Middle frontal gyrus (tissue), 1 donor: ENCODE data around the gene HS3ST6.
"Not testable (repeated sequence)": the region's sequence is repeated elsewhere in the genome, so short reads cannot be mapped to it uniquely, and the experiment has no call there.

Source experiments
- DNase-seq: peaks from one replicate; pipeline ENCODE4 v3.0.0-alpha.2; 2015; ENCODE audit warnings: low spot score; ENCODE audit errors: extremely low spot score

Gene HS3ST6

GRCh38 chr16:1929105-1929504 lies 10.9 kb upstream of the HS3ST6 start:
- no peak for DNase-seq

GRCh38 chr16:1926271-1926670 lies 8.1 kb upstream of the HS3ST6 start:
- DNase-seq = no peak

- DNase-seq = no peak
Measured at GRCh38 chr16:1924095-1924494, 5.9 kb upstream of the HS3ST6 start.

DNA sequence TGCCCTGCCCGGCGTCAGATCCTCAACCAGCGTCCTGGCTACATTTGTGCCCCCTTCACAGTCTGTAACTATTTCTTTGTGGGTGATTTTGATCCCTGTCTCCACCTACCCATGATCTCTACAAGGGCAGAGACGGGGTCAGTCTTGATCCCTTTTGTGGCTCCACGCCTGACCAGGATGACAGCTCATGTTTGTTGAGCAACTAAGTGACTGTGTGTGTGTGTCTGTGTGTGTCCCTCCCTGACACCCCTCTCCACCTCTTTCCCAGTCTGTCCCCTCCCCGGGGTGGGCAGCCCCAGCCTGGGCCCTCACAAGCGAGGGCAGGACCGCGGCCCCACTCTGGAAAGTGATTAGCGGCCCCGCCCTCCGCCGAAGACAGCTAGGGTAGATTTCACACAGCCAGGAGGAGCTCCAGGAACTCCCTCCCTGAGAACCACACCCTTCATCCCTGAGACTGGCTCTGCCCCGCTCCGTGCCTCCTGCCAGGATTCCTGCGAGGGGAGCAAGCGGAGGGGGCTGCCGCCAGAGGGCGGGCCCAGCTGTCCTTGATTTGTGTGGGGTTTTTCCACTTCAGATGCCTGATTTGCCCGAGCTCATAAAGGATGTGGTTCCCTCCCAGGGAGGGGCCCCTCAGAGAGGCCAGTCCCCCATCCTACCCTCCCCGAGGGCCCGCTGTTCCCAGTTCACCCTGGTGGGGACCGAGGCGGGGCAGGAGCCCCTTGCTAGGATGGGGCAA lies 5.3 kb upstream of the HS3ST6 start:
- DNase-seq = no peak

GRCh38 chr16:1922357-1922756 lies 4.1 kb upstream of the HS3ST6 start:
- DNase-seq = no peak

GRCh38 chr16:1920727-1921171 lies 2.5 kb upstream of the HS3ST6 start:
- DNase-seq = no peak

GRCh38 chr16:1920122-1920521 lies 1.9 kb upstream of the HS3ST6 start:
- not testable (repeated sequence) for DNase-seq

- DNase-seq = no peak
Measured at GRCh38 chr16:1919327-1919998, 1.2 kb upstream of the HS3ST6 start.

DNA sequence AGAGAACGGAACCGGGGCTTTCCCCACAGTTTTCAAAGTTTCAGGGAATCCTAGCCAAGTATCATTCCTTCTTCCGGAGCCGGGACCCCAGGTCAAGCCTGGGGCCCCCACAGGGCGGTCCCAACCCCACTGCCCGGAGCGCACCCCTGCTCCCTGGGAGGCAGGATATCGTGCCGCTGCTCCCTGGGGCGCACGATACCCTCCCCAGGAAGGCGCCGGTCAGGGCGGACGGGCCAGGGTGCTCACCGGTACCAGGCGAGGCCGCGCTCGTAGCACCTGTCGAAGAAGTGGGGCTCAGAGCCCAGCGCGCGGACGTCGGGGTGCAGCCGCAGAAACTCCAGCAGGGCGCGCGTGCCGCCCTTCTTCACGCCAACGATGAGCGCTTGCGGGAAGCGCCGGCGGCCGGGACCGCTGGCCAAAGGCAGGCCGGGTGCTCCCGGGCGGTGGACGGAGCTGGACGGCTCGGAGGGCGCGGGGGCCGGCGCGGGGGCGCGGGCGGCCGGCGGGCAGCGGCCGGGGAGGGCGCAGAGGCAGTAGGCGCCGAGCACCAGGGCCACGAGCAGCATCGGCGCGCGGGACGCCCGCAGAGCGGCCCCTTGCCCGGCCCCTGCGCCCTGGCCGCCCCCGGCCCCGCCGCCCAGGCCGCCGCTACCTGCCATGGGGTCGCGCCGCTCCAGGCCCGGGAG lies 407 bp downstream of the HS3ST6 start:
- no peak for DNase-seq

DNA sequence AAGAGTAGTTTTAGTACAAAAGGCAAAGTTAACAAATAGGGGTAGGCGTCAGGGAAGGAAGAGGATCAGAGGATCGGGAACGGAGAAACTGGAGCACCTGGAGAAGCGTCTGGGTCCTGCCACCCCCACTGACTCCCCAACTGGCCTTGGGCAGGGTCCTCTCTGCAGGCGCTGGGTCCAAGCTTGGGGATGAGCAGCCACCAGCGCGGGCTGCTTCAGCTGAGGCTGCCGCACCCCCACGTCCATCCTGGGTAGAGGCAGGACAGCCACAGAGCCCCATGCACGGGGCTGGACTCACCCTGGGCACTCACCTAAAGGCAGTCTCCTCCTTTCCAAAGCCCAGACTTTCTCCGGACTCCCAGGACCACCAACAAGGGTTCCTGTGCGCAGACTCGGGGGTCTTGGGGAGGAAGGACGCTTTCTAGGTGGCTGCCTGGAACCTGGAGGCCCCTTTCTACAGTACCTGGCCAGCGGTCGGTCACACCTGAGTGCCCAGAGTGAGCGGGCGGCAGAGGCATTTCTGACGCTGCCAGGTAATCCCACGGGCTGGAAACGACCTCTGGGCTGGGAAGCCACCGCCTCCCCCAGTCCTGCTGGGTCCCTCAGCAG lies 1.1 kb downstream of the HS3ST6 start:
- DNase-seq = no peak

- DNase-seq = no peak
Measured at GRCh38 chr16:1916640-1916990, 1.6 kb downstream of the HS3ST6 start.

GRCh38 chr16:1915732-1916639 lies 2.2 kb downstream of the HS3ST6 start:
- DNase-seq = no peak

- DNase-seq = no peak
Measured at GRCh38 chr16:1914988-1915387, 3.2 kb downstream of the HS3ST6 start.

DNA sequence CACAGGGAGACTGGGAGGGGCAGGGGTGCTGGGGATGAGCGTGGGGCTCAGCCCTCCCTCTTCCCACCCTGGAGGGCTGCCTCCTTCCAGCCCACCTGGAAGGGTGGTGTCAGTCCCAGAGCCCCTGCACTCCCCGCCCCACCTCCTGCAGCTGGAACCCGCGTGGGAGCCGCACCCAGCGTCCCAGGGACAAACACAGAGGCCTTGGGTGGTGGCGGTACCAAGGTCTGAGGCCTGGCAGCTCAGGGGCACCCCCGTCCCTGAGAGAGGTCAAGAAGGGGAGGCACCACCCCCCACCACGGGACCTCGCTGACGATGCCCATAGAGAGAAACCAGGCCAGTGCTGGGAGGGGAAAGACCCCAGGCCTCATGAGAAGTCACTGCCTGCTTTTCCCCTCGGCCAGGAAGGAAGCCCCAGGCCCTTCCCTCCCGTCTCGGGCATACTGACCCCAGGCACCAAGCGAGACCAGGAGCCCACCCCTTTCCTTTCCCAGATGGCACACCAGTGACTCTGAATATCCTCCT lies 4.1 kb downstream of the HS3ST6 start:
- DNase-seq = no peak

- no peak for DNase-seq
Measured at GRCh38 chr16:1913327-1914083, 4.7 kb downstream of the HS3ST6 start.

DNA sequence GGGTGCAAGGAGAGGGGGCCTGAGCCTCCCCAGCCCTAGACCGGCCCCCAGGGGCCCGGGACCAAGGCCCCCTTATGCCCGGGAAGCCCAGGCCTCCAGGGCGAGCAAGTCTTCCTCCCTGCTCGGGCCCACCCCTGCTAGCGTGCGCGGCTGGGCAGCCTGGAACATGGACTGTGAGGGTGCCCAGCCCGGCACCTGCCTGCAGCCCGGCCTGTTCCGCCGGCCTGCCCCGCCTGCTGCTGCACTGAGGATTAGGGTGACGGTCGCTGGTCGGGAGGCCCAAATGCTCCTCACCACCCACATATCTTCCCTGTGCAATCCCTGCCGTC lies 6.0 kb downstream of the HS3ST6 start:
- DNase-seq = no peak

DNA sequence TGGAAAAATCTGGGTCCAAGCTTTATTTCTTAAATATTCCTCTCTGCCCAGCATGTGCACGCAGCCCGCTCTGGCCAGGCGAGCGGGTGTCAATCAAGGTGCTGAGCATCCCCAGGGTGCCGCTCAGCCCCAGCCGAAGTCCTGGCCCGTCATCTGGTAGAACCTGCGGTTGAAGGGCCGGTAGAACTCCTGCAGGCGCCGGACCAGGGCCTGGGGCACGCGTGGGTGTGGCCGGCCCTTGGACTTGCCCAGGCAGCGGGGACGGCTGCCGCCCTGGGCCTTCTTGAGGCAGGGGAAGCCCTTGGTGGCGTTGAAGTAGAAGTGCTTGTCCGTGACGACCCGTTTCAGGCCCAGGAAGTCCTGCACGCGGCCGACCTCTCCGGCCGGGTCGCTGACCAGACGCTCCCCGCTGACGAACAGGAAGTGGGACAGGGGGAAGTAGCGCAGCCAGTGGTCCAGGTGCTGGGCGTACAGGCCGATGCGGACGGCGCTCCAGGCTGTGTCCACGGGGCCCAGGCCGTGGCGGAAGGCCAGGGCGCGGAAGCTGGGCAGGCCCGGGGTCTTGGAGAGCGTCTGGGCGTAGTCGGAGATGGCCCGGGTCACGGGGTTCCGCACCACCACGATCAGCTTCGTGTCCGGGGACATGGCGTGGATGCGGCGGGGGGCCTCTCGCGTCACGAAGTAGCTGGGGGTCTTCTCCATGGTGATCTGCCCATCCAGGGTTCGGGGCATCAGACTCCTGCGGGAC lies 6.6 kb downstream of the HS3ST6 start:
- no peak for DNase-seq

DNA sequence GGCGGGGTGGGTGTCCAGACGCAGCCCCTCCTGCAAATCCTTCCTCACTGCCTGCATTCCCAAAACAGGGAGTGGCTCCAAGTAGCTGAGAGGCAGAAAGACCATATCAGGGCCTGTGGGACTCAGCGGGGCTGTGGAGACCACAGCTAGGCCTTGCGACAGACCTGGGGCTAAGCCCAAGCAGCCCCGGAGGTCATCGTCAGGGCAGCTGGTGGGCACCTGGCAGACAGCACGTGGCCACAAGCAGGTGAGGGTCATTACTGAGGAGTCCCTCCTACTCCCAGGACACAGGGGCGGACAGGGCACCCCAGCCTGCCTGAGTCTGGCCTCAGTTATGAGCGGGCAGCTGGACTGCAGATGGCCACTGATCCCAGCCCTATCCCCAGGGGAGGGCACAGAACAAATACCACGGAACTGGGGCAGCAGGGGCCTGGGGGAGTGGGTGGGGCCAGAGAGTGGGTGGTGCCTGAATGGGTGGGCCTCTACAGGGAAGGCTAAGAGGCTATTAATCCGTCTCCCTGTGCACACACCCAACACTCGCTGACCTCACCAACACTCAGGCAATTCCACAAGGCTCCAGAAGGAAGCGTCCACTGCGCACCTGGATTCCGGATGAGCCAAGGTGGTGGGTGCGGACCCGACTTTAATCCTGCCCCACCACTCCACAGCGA lies 8.5 kb downstream of the HS3ST6 start:
- DNase-seq = no peak

- DNase-seq = no peak
Measured at GRCh38 chr16:1908983-1909382, 9.2 kb downstream of the HS3ST6 start.
